HFFc6 (cell line): ENCODE results near the gene FRMD4A. TPM values are rescaled to one million over a fixed set of nuclear protein-coding genes. Genes with fewer than 3 reads are reported as not detected.

Experiments used
- DNase-seq: peaks from one replicate; pipeline ENCODE4 v3.0.0-alpha.2; 2018
- H3K27ac Mint-ChIP-seq: 2 replicates; pipeline ENCODE4 v1.8.0; 2020; ENCODE audit warnings: mild to moderate bottlenecking, mixed read lengths
- H3K27me3 Mint-ChIP-seq: 2 replicates; pipeline ENCODE4 v1.8.0; 2021; ENCODE audit warnings: mild to moderate bottlenecking, moderate library complexity, mixed read lengths; ENCODE audit not compliant: insufficient read depth
- H3K36me3 Mint-ChIP-seq: 2 replicates; pipeline ENCODE4 v1.8.0; 2021; ENCODE audit warnings: low read depth, mixed read lengths
- H3K4me1 Mint-ChIP-seq: 2 replicates; pipeline ENCODE4 v1.8.0; 2020; ENCODE audit warnings: low read depth, mixed read lengths
- H3K4me3 Mint-ChIP-seq: 2 replicates; pipeline ENCODE4 v1.8.0; 2020; ENCODE audit warnings: mild to moderate bottlenecking, moderate library complexity, mixed read lengths
- H3K9me3 Mint-ChIP-seq: 2 replicates; pipeline ENCODE4 v1.8.0; 2020; ENCODE audit warnings: mild to moderate bottlenecking, mixed read lengths
- CTCF ChIP-seq: fragments of 200-600 bp; sonication (generic); IDR thresholded peaks from 2 replicates; pipeline ENCODE4 v1.5.0; 2021; ENCODE audit warnings: antibody characterized with exemption, mild to moderate bottlenecking
- total RNA-seq, 6 experiments: library from RNA; stranded (reverse); fragmentation: NEBNext Ultra II Directional; extraction: Animal tissue kit (Norgen Biotek cat#: 25700); gene quantifications; 2 replicates in 1 of 6; 3 replicates in 5 of 6; pipeline ENCODE4 v1.2.3, GENCODE V29; 2021

Gene FRMD4A
- total RNA-seq, 6 experiments from 2014 or later: 76.7 to 117 (median 92.3) TPM

GRCh38 chr10:14362104-14362503 lies 31.4 kb upstream of the FRMD4A start:
- H3K4me3 Mint-ChIP-seq: no peak overlapping the region
- no peaks in the 10 kb centered on the region for H3K9me3 Mint-ChIP-seq
- H3K36me3 Mint-ChIP-seq: no peaks in the 10 kb centered on the region
- DNase-seq: peak; percentile 39
- peaks cover 49% of the 10 kb centered on the region for H3K4me1 Mint-ChIP-seq
- TF ChIP-seq CTCF: no peak
- H3K27ac Mint-ChIP-seq: no peak overlapping the region
- H3K27me3 Mint-ChIP-seq: peaks cover 38% of the 10 kb centered on the region

GRCh38 chr10:14360961-14361360 lies 30.2 kb upstream of the FRMD4A start:
- no peaks in the 10 kb centered on the region for H3K36me3 Mint-ChIP-seq

GRCh38 chr10:14360515-14360914 lies 29.8 kb upstream of the FRMD4A start:
- Mint-ChIP-seq H3K4me3 (no peak overlapping the region), H3K27ac (no peak overlapping the region), H3K27me3 (peaks cover 40% of the 10 kb centered on the region), H3K9me3 (no peaks in the 10 kb centered on the region), H3K36me3 (no peaks in the 10 kb centered on the region), H3K4me1 (peaks cover 47% of the 10 kb centered on the region)
- TF ChIP-seq CTCF: no peak
- DNase-seq: no peak

More at GRCh38 chr10:14360961-14361360, 30.2 kb upstream of the FRMD4A start:
- Mint-ChIP-seq H3K4me3 (no peak overlapping the region), H3K4me1 (peaks cover 51% of the 10 kb centered on the region), H3K27me3 (peaks cover 35% of the 10 kb centered on the region), H3K27ac (no peak overlapping the region), H3K9me3 (no peaks in the 10 kb centered on the region)
- no peak for TF ChIP-seq CTCF
- no peak for DNase-seq

GRCh38 chr10:14358886-14359573 lies 28.3 kb upstream of the FRMD4A start:
- no peak for DNase-seq
- H3K36me3 Mint-ChIP-seq: no peaks in the 10 kb centered on the region
- H3K4me3 Mint-ChIP-seq: no peak overlapping the region
- H3K27me3 Mint-ChIP-seq: peaks cover 46% of the 10 kb centered on the region
- H3K27ac Mint-ChIP-seq: no peak overlapping the region
- peaks cover 33% of the 10 kb centered on the region for H3K4me1 Mint-ChIP-seq
- TF ChIP-seq CTCF: no peak
- H3K9me3 Mint-ChIP-seq: no peaks in the 10 kb centered on the region

- DNase-seq: peak; percentile 38
- peaks cover 54% of the 10 kb centered on the region for H3K27me3 Mint-ChIP-seq
- no peaks in the 10 kb centered on the region for H3K36me3 Mint-ChIP-seq
Observed at GRCh38 chr10:14356921-14357320, 26.2 kb upstream of the FRMD4A start.

More at GRCh38 chr10:14356921-14357320, 26.2 kb upstream of the FRMD4A start:
- Mint-ChIP-seq H3K4me1 (peaks cover 17% of the 10 kb centered on the region), H3K27ac (no peak overlapping the region), H3K9me3 (no peaks in the 10 kb centered on the region), H3K4me3 (no peak overlapping the region)
- TF ChIP-seq CTCF: no peak
